OCI-LY1 (cell line): ENCODE measurements around the gene DGKB.

Experiments
- H2AFZ ChIP-seq: fragments of 200-600 bp; sonication (generic), shearing (Covaris generic); 2 replicates; pipeline ENCODE4 v1.6.0; 2014; ENCODE audit warnings: antibody characterized with exemption, mild to moderate bottlenecking, low read length
- H3F3A ChIP-seq: fragments of 200-600 bp; sonication (generic), shearing (Covaris generic); 2 replicates; pipeline ENCODE4 v1.6.0; 2014; ENCODE audit warnings: mild to moderate bottlenecking, antibody characterized with exemption, low read length, moderate library complexity; ENCODE audit not compliant: insufficient read depth
- H3K27ac ChIP-seq: fragments of 200-600 bp; sonication (generic); 2 replicates; pipeline ENCODE4 v1.5.1; 2014; ENCODE audit warnings: low read length, mixed run types, mild to moderate bottlenecking, low read depth; ENCODE audit not compliant: poor library complexity, severe bottlenecking
- H3K27me3 ChIP-seq: fragments of 200-600 bp; sonication (generic); 2 replicates; pipeline ENCODE4 v1.6.0; 2014; ENCODE audit warnings: antibody characterized with exemption, mild to moderate bottlenecking, low read length, moderate library complexity; ENCODE audit not compliant: insufficient read depth
- H3K36me3 ChIP-seq: fragments of 200-600 bp; sonication (generic); 2 replicates; pipeline ENCODE4 v1.6.1; 2014; ENCODE audit warnings: mild to moderate bottlenecking, antibody characterized with exemption, low read length, moderate library complexity, mixed read lengths; ENCODE audit not compliant: insufficient read depth
- H3K4me1 ChIP-seq: fragments of 200-600 bp; sonication (generic); 2 replicates; pipeline ENCODE4 v1.5.1; 2014; ENCODE audit warnings: mild to moderate bottlenecking, low read length, moderate library complexity; ENCODE audit not compliant: insufficient read depth, severe bottlenecking
- H3K4me2 ChIP-seq: fragments of 200-600 bp; sonication (generic), shearing (Covaris generic); 2 replicates; pipeline ENCODE4 v1.6.1; 2014; ENCODE audit warnings: low read length
- H3K4me3 ChIP-seq: fragments of 200-600 bp; sonication (generic); 2 replicates; pipeline ENCODE4 v1.5.1; 2014; ENCODE audit warnings: low read length, low read depth, mild to moderate bottlenecking, mixed read lengths; ENCODE audit not compliant: poor library complexity, severe bottlenecking
- H3K79me2 ChIP-seq: fragments of 200-600 bp; shearing (Covaris generic); 2 replicates; pipeline ENCODE4 v1.6.1; 2016; ENCODE audit warnings: mixed run types, low read length, mixed read lengths; ENCODE audit not compliant: insufficient read depth
- H3K9ac ChIP-seq: fragments of 200-600 bp; sonication (generic), shearing (Covaris generic); 2 replicates; pipeline ENCODE4 v1.6.1; 2014; ENCODE audit warnings: mild to moderate bottlenecking, low read length, mixed read lengths
- H3K9me2 ChIP-seq: fragments of 200-600 bp; sonication (generic), shearing (Covaris generic); 2 replicates; pipeline ENCODE4 v1.6.1; 2014; ENCODE audit warnings: low read depth, mild to moderate bottlenecking, low read length, mixed read lengths
- H3K9me3 ChIP-seq: fragments of 200-600 bp; shearing (Covaris generic); 2 replicates; pipeline ENCODE4 v1.6.1; 2014; ENCODE audit warnings: low read length, mixed read lengths
- H4K20me1 ChIP-seq: fragments of 200-600 bp; sonication (generic), shearing (Covaris generic); 2 replicates; pipeline ENCODE4 v1.6.0; 2016; ENCODE audit warnings: mild to moderate bottlenecking, low read length; ENCODE audit not compliant: insufficient read depth
- CTCF ChIP-seq: fragments of 200-600 bp; sonication (generic), shearing (Covaris generic); IDR thresholded peaks from 2 replicates; pipeline ENCODE4 v1.5.1; 2017; ENCODE audit warnings: mild to moderate bottlenecking, antibody characterized with exemption, low read length, moderate library complexity, mixed read lengths
- EZH2 ChIP-seq: fragments of 200-600 bp; sonication (generic), shearing (Covaris generic); IDR thresholded peaks from 2 replicates; pipeline ENCODE4 v1.8.0; 2017; ENCODE audit warnings: borderline replicate concordance, mixed run types, mild to moderate bottlenecking, antibody characterized with exemption, low read length, moderate library complexity, mixed read lengths

The DGKB gene

GRCh38 chr7:14351167-14351566, 551.4 kb downstream of the DGKB start:
- Histone ChIP-seq H4K20me1 (no peaks in the 10 kb centered on the region), H3K9me3 (no peaks in the 10 kb centered on the region), H3K27ac (no peak overlapping the region), H2AFZ (no peak overlapping the region), H3K36me3 (no peaks in the 10 kb centered on the region), H3K9ac (no peak overlapping the region), H3K9me2 (no peaks in the 10 kb centered on the region), H3F3A (no peaks in the 10 kb centered on the region), H3K4me2 (no peak overlapping the region), H3K79me2 (no peaks in the 10 kb centered on the region), H3K4me3 (no peak overlapping the region), H3K4me1 (peaks cover 5% of the 10 kb centered on the region), H3K27me3 (no peaks in the 10 kb centered on the region)
- no peak for TF ChIP-seq CTCF
- no peak for TF ChIP-seq EZH2

GRCh38 chr7:14341200-14341775, 561.3 kb downstream of the DGKB start:
- Histone ChIP-seq H2AFZ (no peak overlapping the region), H3K27me3 (no peaks in the 10 kb centered on the region), H3K79me2 (no peaks in the 10 kb centered on the region), H3K9ac (no peak overlapping the region), H3K9me3 (no peaks in the 10 kb centered on the region), H3F3A (no peaks in the 10 kb centered on the region), H4K20me1 (no peaks in the 10 kb centered on the region), H3K4me3 (no peak overlapping the region), H3K9me2 (no peaks in the 10 kb centered on the region), H3K4me2 (no peak overlapping the region), H3K36me3 (no peaks in the 10 kb centered on the region), H3K4me1 (peaks cover 11% of the 10 kb centered on the region), H3K27ac (no peak overlapping the region)
- no peak for TF ChIP-seq CTCF
- no peak for TF ChIP-seq EZH2

GRCh38 chr7:14340393-14341074, 562.0 kb downstream of the DGKB start:
- H3K4me3 ChIP-seq, result no peak overlapping the region
- no peak overlapping the region for H3K9ac ChIP-seq
- H3K4me2 ChIP-seq, result no peak overlapping the region
- H3K9me3 ChIP-seq, result no peaks in the 10 kb centered on the region
- H2AFZ ChIP-seq, result no peak overlapping the region; the same call in 1 of the 2 replicates
- peaks cover 11% of the 10 kb centered on the region for H3K4me1 ChIP-seq
- H3F3A ChIP-seq, result no peaks in the 10 kb centered on the region
- H3K27ac ChIP-seq, result no peak overlapping the region
- no peaks in the 10 kb centered on the region for H4K20me1 ChIP-seq
- TF ChIP-seq EZH2, result no peak
- no peak for TF ChIP-seq CTCF
- H3K79me2 ChIP-seq, result no peaks in the 10 kb centered on the region
- H3K36me3 ChIP-seq, result no peaks in the 10 kb centered on the region
- no peaks in the 10 kb centered on the region for H3K27me3 ChIP-seq
- H3K9me2 ChIP-seq, result no peaks in the 10 kb centered on the region
